Activated CD4-positive, alpha-beta T cell treated with anti-CD3 and anti-CD28 coated beads for 36 hours (primary cell): ENCODE measurements around the gene ZNF585A. TPM values are rescaled to one million over a fixed set of nuclear protein-coding genes. Genes with fewer than 3 reads are reported as not detected.
A peak's percentile ranks its signal among the peaks of the same experiment; 100 is the strongest.
"Not testable (repeated sequence)": the region's sequence is repeated elsewhere in the genome, so short reads cannot be mapped to it uniquely, and the experiment has no call there.

Source experiments
- ATAC-seq: fragments of 200-7000 bp; cut with Tn5 transposase; one replicate; pipeline ENCODE4 v1.10.0; 2021; ENCODE audit warnings: mild to moderate bottlenecking, moderate library complexity
- CTCF ChIA-PET: fragments of 350-600 bp; sonication (Branson Sonifier 250); formaldehyde crosslinking; loops from one replicate; lab custom pipeline; 2021; ENCODE audit warnings: antibody characterized with exemption; lab: Charles Lee
- POLR2A ChIA-PET: fragments of 350-600 bp; sonication (Branson Sonifier 250); formaldehyde crosslinking; loops from one replicate; lab custom pipeline; 2021; ENCODE audit warnings: antibody characterized with exemption, inconsistent platforms; lab: Charles Lee
- DNase-seq: peaks from one replicate; pipeline ENCODE4 v3.0.0-alpha.2; 2020
- H3K27ac Mint-ChIP-seq: one replicate; pipeline ENCODE4 v1.8.0; 2021; ENCODE audit warnings: mixed read lengths
- H3K27me3 Mint-ChIP-seq: one replicate; pipeline ENCODE4 v1.8.0; 2021; ENCODE audit warnings: mixed read lengths
- H3K36me3 Mint-ChIP-seq: one replicate; pipeline ENCODE4 v1.8.0; 2021; ENCODE audit warnings: low read depth, mixed read lengths
- H3K4me1 Mint-ChIP-seq: one replicate; pipeline ENCODE4 v1.8.0; 2021; ENCODE audit warnings: mixed read lengths
- H3K4me3 Mint-ChIP-seq: one replicate; pipeline ENCODE4 v1.8.0; 2021; ENCODE audit warnings: mild to moderate bottlenecking, moderate library complexity, mixed read lengths
- H3K9me3 Mint-ChIP-seq: one replicate; pipeline ENCODE4 v1.8.0; 2021; ENCODE audit warnings: low read depth, mixed read lengths
- intact Hi-C, 2 experiments: fragments of 100-400 bp; cut with DNase I in 1 of 2; cut with micrococcal nuclease in 1 of 2; formaldehyde crosslinking; loops; one replicate each; pipeline versions ENCODE4 v1.14.2 to v1.15.1; 2022 to 2024; cut with DNase I, micrococcal nuclease
- total RNA-seq, 2 experiments: library from RNA; stranded (reverse); gene quantifications; one replicate each; pipeline ENCODE4 v1.2.3, GENCODE V29; 2021

The ZNF585A gene
- total RNA-seq = 1 to 10 TPM; 8.7 to 9.8 TPM

DNA sequence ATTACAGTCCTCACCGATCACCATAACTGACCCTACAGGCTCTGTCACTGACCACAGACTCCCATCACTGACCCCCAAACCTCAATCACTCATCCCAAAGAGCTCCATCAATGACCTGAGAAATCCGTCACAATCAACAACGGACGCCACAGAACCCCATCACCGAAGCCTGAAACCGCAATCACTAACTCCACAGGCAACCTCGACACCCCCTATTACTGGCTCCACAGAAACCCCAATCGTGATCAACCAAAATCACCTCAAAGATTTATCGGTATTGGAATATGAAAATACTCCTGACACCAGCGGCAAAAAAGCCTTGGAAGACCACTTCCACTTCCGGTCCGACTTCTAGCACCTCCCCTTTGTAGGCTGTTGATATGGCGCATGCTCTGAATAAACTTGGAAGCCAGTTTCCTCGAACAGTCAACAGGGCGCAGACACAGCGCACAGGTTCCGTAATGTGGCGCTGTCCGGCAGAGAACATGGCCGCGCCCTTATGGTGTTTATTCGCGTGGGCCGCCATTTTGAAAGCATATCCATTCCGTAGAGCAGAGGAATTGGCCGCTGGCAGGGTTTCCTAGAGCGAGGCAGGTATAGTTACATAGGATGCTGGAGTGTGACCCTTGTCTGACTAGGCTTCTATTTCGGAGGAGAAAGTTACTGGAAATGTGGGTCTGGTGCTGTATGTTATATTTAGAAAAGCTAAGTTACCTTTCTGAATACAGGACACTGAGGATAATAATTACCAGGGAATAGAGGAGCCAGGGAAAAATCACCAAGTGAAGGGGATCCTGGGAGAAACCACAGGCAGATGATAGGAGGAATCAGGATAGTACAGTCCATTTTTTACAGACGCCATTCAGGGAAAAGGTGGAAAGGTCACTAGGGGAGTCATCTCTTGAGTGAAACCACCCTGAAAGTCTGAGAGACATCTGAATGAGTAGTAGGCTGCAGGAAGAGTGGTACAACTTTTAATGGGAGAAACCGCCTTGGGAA is at the start of gene ZNF585A:
TSS of gene ZNF585A (minus strand) at position 328 of the 999 bp plus-strand sequence. CDS start 2,785 bp downstream, outside the sequence.
- intact Hi-C loops = loop anchor here (1.0 to 5.0 kb wide), 12 partner anchors 38 to 794 kb away; partner anchors contain the start of genes ZNF527 (in 2 of the 2), ZNF568 (in 2 of the 2), ZNF585B (in 2 of the 2) and ZNF829 (in 2 of the 2)
- peaks cover 27% of the 10 kb centered on the region for H3K9me3 Mint-ChIP-seq
- peak; percentile 100 for ATAC-seq
- DNase-seq = peak; percentile 92
- CTCF ChIA-PET = interaction anchor here (2.2 kb wide), 1 partner anchor 44 kb away, joined by 7 read pairs; no protein-coding TSS in a partner anchor
- POLR2A ChIA-PET = no interaction called here
- no peaks in the 10 kb centered on the region for H3K27me3 Mint-ChIP-seq
- peaks cover 38% of the 10 kb centered on the region for H3K36me3 Mint-ChIP-seq
- no peak within 1 kb of the TSS for H3K27ac Mint-ChIP-seq
- no peak within 1 kb of the TSS for H3K4me3 Mint-ChIP-seq
- H3K4me1 Mint-ChIP-seq = no peaks in the 10 kb centered on the region

GRCh38 chr19:37221136-37221535 is 48.6 kb upstream of the ZNF585A start:
- no peaks in the 10 kb centered on the region for H3K27me3 Mint-ChIP-seq
- peaks cover 68% of the 10 kb centered on the region for H3K36me3 Mint-ChIP-seq
- ChIA-PET CTCF (no interaction called here), POLR2A (no interaction called here)
- no peak overlapping the region for H3K27ac Mint-ChIP-seq
- peaks cover 19% of the 10 kb centered on the region for H3K9me3 Mint-ChIP-seq
- DNase-seq (no peak), ATAC-seq (no peak)
- no peak overlapping the region for H3K4me3 Mint-ChIP-seq
- H3K4me1 Mint-ChIP-seq = peaks cover 24% of the 10 kb centered on the region
- intact Hi-C loops = no loop called here

- H3K27me3 Mint-ChIP-seq = no peaks in the 10 kb centered on the region
- H3K4me1 Mint-ChIP-seq = peaks cover 24% of the 10 kb centered on the region
- peak overlapping the region; percentile 93 for H3K4me3 Mint-ChIP-seq
- H3K36me3 Mint-ChIP-seq = peaks cover 60% of the 10 kb centered on the region
- no peak for ATAC-seq
- POLR2A ChIA-PET = no interaction called here
- CTCF ChIA-PET = no interaction called here
- H3K27ac Mint-ChIP-seq = no peak overlapping the region
- no peak for DNase-seq
- H3K9me3 Mint-ChIP-seq = peaks cover 16% of the 10 kb centered on the region
- intact Hi-C loops = no loop called here
Measured at GRCh38 chr19:37220383-37220782, 47.9 kb upstream of the ZNF585A start.

DNA sequence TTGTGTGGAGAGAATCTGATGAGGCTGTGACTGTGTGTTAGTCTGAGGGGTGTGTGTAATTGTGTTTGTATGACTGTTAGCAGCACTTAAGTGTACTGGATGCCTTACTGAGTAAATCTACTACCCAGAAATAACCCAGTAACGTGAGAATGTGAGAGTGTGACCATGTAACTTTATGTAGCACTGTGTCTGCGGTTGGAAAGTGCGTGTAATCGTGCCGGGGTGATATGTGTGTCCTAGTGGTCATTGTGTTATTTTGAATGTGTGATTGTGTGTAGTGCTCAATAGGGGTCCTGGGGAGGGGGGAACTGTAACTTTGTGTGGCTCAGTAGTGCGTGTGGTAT is 46.1 kb upstream of the ZNF585A start:
- intact Hi-C loops = loop anchor here (1.0 to 5.0 kb wide), 13 partner anchors 8 to 1101 kb away; partner anchors contain the start of genes ZNF420 (in 2 of the 2), TBCB (in 1 of the 2), ZFP30 (in 1 of the 2) and ZNF345 (in 1 of the 2)
- peak; percentile 65 for DNase-seq

DNA sequence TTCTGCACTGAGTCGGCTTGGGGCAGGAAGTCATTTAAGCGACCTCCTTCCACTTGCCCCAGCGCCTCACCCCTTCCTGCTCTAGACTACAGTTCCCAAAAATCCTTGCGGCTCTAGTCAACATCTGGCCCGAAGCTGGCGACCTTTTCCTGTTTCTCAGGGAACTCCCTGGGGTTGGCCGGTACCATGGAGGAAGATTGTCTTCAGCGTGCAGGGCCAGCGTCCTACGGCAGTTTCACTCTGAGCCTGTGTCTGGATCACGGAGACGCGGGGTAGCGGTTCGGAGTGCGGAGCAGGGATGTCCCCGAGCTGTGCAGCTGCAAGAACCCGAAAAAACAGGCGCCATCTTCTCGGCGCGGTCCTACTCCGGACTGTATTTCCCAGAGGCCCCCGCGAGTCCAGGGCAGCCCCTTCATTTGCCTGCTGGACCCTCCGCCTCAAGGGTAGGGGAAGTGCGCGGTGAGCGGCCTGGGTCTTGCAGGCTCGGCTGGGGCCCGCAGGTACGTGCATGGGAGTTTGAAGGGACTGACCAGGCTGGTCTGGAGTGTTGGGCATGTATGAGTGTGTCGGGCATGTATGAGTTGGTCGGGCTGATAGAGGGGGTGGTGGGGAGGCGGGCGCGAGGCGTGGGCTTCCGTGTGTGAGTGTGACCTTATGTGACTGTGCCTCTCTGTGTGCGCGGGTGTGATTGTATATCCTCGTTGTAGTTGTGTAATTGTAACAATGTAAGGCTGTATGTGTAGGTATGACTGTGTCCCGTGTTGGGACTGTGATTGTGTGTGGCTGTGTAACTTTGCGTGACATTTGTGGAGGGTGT is 45.5 kb upstream of the ZNF585A start, which contains the start of gene ZNF383:
TSS of gene ZNF383 (plus strand) at position 440 of the 817 bp plus-strand sequence. CDS start 12,240 bp downstream, outside the sequence.
- peaks cover 45% of the 10 kb centered on the region for H3K36me3 Mint-ChIP-seq
- H3K4me3 Mint-ChIP-seq = peak within 1 kb of the TSS; percentile 93
- H3K4me1 Mint-ChIP-seq = peaks cover 24% of the 10 kb centered on the region
- ChIA-PET CTCF (interaction anchor here (0.8 to 1.4 kb wide), 3 partner anchors 9 to 368 kb away, joined by 4 to 7 read pairs (median 5); partner anchors contain the start of genes ZNF345 and ZNF585A), POLR2A (interaction anchor here (0.6 to 1.4 kb wide), 2 partner anchors 140 to 243 kb away, joined by 3 to 8 read pairs; partner anchors contain the start of gene ZNF420)
- intact Hi-C loops = loop anchor here (1.0 to 5.0 kb wide), 21 partner anchors 8 to 1101 kb away; partner anchors contain the start of genes ZNF420 (in 2 of the 2), ZNF565 (in 2 of the 2), ZNF585A (in 2 of the 2) and TBCB (in 1 of the 2)
- H3K27ac Mint-ChIP-seq = peak within 1 kb of the TSS; percentile 99
- DNase-seq = peak; percentile 89
- ATAC-seq = peak; percentile 89
- peaks cover 17% of the 10 kb centered on the region for H3K9me3 Mint-ChIP-seq
- H3K27me3 Mint-ChIP-seq = no peaks in the 10 kb centered on the region

More for the DNA sequence above, 46.1 kb upstream of the ZNF585A start:
- Mint-ChIP-seq H3K27ac (peak overlapping the region; percentile 99), H3K9me3 (peaks cover 19% of the 10 kb centered on the region), H3K36me3 (peaks cover 48% of the 10 kb centered on the region), H3K4me1 (peaks cover 24% of the 10 kb centered on the region), H3K27me3 (no peaks in the 10 kb centered on the region), H3K4me3 (peak overlapping the region; percentile 93)
- ChIA-PET POLR2A (no interaction called here), CTCF (no interaction called here)
- ATAC-seq = peak; percentile 34

GRCh38 chr19:37217480-37217774 is 44.9 kb upstream of the ZNF585A start:
- Mint-ChIP-seq H3K4me1 (peaks cover 24% of the 10 kb centered on the region), H3K36me3 (peaks cover 39% of the 10 kb centered on the region), H3K27me3 (no peaks in the 10 kb centered on the region), H3K4me3 (peak overlapping the region; percentile 93), H3K9me3 (peaks cover 14% of the 10 kb centered on the region), H3K27ac (peak overlapping the region; percentile 99)
- ATAC-seq = no peak
- DNase-seq = no peak
- intact Hi-C loops = loop anchor here (1.0 to 5.0 kb wide), 14 partner anchors 45 to 1100 kb away; partner anchors contain the start of genes ZNF565 (in 2 of the 2), TBCB (in 1 of the 2), ZFP30 (in 1 of the 2) and ZNF146 (in 1 of the 2)
- ChIA-PET POLR2A (interaction anchor here (1.4 kb wide), 1 partner anchor 139 kb away, joined by 8 read pairs; the partner anchor contains the start of gene ZNF420), CTCF (interaction anchor here (0.8 to 1.4 kb wide), 3 partner anchors 9 to 367 kb away, joined by 4 to 7 read pairs (median 5); partner anchors contain the start of genes ZNF345 and ZNF585A)

- ChIA-PET CTCF (interaction anchor here (0.6 kb wide), 1 partner anchor 115 kb away, joined by 3 read pairs; no protein-coding TSS in a partner anchor), POLR2A (no interaction called here)
- Mint-ChIP-seq H3K27me3 (no peaks in the 10 kb centered on the region), H3K4me3 (no peak overlapping the region), H3K9me3 (peaks cover 29% of the 10 kb centered on the region), H3K4me1 (no peaks in the 10 kb centered on the region), H3K27ac (no peak overlapping the region), H3K36me3 (peaks cover 85% of the 10 kb centered on the region)
- DNase-seq (no peak), ATAC-seq (no peak)
- intact Hi-C loops = no loop called here
Measured at GRCh38 chr19:37197768-37198167, 25.3 kb upstream of the ZNF585A start.

GRCh38 chr19:37197115-37197514 is 24.6 kb upstream of the ZNF585A start:
- H3K4me3 Mint-ChIP-seq, DNase-seq, H3K27me3 Mint-ChIP-seq, ATAC-seq, intact Hi-C loops, H3K4me1 Mint-ChIP-seq, POLR2A ChIA-PET, H3K27ac Mint-ChIP-seq: not testable (repeated sequence)
- Mint-ChIP-seq H3K9me3 (peaks cover 30% of the 10 kb centered on the region), H3K36me3 (peaks cover 82% of the 10 kb centered on the region)
- CTCF ChIA-PET = interaction anchor here (0.7 kb wide), 1 partner anchor 225 kb away, joined by 3 read pairs; no protein-coding TSS in a partner anchor

GRCh38 chr19:37195248-37195647 is 22.8 kb upstream of the ZNF585A start:
- POLR2A ChIA-PET, DNase-seq, H3K4me3 Mint-ChIP-seq, H3K4me1 Mint-ChIP-seq, ATAC-seq, CTCF ChIA-PET, H3K27ac Mint-ChIP-seq, H3K27me3 Mint-ChIP-seq, intact Hi-C loops: not testable (repeated sequence)
- H3K36me3 Mint-ChIP-seq = peaks cover 83% of the 10 kb centered on the region
- H3K9me3 Mint-ChIP-seq = peaks cover 34% of the 10 kb centered on the region

DNA sequence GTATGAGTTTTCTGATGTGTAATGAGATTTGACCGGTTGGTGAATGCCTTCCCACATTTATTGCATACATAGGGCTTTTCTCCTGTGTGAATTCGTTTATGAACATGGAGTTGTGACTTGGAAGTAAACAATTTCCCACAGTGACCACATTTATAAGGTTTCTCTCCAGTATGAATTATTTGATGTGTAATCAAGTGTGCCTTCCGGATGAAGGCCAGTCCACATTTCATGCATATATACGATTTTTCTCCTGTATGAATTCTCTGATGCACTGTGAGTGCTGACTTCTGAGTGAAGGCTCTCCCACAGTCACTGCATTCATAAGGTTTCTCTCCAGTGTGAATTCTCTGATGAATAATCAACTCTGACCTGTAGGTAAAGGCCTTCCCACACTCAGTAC is 13.6 kb upstream of the ZNF585A start:
- H3K4me1 Mint-ChIP-seq, CTCF ChIA-PET, H3K27me3 Mint-ChIP-seq, H3K27ac Mint-ChIP-seq, intact Hi-C loops, ATAC-seq, H3K4me3 Mint-ChIP-seq, DNase-seq, POLR2A ChIA-PET: not testable (repeated sequence)
- peaks cover 81% of the 10 kb centered on the region for H3K36me3 Mint-ChIP-seq
- H3K9me3 Mint-ChIP-seq = peaks cover 64% of the 10 kb centered on the region
